Activated CD4-positive, CD25-positive, alpha-beta regulatory T cell treated with anti-CD3 and anti-CD28 coated beads, Interleukin-2, amount 50 U/mL, for 72 hours (primary cell): Measurements from ENCODE around the gene IL16.
"Not testable (repeated sequence)": the region's sequence is repeated elsewhere in the genome, so short reads cannot be mapped to it uniquely, and the experiment has no call there.

Experiments
- DNase-seq: peaks from one replicate; pipeline ENCODE4 v3.0.0; 2021

Gene IL16

DNA sequence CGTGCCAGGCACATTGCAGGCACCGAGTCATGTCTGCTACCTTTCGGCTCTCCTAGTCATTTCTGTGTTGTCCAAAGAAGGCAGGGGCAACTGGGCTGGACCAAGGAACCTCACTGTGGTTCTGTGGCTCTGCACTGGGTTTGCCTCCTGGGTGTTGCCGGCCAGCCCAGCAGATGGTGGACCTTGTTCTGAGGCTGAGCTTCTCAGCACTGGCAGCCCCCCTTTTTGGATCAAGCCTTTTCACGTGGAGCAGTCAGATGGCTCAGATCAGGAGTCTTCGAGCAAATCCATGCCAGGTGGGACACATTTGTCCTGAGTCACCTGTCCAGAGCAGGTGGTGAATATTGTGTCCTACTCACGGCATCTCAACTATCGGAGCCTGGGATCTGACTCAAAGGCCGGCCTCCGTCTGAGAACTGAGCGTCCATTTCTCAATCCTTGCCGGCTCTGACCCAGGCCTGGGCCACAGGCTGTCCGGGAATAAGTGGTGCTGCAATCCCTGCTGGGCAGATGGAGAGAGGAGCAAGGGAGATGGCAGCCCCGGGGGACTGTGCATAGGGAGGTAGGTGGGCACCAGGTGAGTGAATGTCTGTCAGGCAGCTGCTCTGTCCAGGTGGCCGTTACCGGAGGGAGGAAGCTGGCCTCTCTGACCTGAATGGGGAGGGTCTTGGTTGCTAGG is at the start of gene IL16:
TSS of gene IL16 (plus strand) at position 304 of the 679 bp plus-strand sequence. CDS start 28,521 bp downstream, outside the sequence.
- DNase-seq = no peak

DNA sequence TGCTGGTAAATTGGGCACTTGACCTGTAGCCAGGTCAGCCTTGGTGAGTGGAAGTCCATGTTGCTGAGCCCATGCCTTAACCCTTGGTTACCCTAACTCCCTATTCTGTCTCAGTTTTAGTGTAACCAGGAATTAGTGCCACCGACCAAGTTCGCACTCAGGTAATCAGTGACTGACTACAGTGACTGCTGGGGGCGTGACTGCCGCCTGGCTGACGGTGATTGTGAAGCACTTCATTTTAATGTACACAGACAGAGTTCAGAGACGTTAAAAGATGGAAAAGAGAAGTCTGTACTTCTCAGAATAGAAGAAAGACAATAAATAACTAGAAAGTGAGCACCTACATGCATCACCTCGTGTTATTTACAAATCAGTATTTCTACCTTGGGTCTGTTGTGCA is 45.3 kb upstream of the IL16 start:
- no peak for DNase-seq

DNA sequence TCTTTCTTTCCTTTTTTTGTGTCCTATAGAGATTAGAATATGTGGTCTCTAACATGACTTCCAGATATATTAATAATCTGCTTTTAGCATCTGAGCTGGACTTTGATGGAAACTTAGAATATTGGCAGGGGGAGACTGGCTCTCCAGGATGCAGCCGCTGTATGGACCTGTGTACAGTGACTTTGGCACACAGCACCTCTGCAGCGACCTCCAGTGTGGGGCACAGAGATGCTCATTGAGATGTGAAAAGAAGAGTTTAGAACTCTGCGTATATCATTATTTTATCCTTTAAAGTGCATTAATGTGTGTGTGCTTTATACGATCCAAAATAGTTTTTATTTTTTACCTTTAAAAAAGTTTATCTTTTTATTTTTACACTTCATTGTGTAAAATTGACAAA is 44.3 kb upstream of the IL16 start:
- no peak for DNase-seq

DNA sequence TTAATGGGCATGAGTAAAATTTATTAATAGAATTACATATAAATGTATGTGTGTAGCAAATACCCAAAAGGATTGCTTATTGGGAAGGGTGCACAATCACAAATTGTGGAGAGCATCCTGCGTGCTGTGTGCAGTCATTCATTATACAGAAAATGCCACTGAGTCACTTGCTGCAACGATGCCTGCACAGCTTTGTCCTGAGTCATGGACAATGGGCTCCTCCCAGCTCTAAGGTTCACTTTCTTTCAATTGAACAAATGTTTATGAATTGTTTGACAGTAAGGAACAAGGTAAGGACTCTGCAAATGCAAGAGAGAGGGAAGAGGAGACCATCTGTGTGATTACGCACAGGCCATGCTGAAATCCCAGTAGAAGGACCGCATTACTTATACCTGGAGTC is 43.9 kb upstream of the IL16 start:
- no peak for DNase-seq

DNA sequence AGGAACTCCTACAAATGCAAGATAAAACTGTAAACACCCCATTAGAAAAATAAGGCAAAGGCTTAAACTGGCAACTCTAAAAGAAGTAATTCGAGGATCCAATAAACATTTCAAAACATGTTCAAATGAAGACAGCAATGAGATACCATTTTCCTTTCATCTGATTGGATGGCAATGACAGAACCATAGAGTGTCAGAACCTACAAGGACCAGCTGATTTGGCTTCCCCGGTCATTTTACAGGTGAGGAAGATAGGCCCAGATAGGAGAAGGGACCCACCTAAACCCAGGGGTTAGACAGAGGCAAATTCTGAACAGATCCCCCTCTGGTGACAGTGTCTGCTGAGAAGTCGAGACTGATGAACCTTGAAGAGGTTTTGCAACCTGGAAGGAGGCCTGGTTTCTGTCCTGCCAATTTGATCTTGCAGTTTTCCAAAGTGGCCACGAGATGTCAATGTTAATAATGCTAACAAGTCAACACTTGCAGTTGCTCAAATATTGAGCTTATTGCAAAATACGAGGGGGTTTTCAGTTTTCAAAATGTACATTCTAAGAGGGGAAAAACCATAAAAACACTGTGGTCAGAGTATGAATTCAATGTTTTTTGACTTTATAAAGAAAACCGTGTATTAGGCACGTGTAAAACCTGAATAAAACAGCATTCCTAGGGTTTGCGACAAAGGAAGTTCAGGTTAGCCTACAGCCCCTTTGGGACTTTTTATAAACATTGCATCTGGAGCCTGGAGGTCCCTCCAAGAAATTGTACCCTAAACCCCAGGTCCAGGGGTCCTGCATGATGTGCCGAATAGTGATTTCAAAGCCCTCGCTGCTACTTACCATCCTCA is 41.1 kb upstream of the IL16 start:
- no peak for DNase-seq

DNA sequence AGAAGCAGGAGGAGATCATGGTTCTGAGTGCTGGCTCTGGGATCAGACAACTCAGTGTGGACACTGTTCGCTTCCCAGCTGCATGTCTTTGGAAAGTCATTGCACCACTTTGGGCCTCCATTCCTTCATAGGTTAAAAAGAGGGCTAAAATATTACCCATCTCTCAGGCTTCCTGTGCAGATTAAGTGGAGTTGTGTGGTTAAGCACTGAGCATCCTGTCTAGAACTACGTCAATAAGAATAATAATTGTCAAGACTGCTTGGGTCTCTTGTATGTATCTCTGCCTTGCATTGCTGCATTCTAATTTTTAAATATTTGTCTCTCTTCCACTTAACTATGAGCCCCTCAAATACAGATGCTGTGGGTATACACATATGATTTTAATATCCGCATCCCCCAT is 40.4 kb upstream of the IL16 start:
- no peak for DNase-seq

DNA sequence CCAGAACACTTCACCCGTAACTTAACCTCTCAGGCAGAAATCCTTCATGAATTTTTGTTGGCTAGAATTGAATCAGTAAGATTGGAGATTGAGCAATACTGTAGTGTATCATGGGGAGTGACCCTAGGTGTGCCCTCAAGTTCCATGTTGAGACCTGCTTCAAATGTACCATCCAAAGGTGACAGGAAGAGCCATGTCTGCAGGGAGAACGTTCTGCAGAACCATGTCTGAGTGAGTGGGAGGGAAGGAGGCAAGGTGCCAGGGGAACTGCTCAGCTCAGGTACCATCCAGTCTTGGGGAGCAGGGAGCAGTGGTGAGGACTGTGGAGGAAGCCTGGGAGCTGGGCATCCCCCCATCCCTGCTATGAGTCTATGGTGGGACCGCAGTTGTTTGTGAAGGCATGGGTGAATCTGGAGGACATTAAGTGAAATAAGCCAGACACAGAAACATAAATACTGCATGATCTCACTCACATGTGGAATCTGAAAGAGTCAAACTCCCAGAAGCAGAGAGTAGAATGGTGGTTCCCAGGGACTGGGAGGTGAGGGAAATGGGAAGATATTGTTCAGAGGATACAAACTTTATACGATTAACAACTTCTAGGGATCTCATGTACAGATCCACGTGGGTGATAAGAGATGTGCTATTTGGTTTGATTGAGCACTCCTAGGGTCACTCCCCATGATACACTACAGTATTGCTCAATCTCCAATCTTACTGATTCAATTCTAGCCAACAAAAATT is 39.3 kb upstream of the IL16 start:
- DNase-seq = no peak

DNA sequence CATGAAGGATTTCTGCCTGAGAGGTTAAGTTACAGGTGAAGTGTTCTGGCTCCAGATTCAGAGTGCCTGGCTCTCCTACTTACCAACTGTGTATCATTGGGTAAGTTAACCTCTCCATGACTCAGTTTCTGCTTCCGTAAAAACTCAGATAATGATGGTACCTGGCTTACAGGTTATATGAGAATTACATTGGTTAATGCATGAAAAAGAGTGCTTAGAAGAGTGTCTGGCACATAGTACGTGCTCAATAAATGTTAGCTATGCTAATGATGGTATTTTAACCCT is 38.8 kb upstream of the IL16 start:
- DNase-seq = no peak

DNA sequence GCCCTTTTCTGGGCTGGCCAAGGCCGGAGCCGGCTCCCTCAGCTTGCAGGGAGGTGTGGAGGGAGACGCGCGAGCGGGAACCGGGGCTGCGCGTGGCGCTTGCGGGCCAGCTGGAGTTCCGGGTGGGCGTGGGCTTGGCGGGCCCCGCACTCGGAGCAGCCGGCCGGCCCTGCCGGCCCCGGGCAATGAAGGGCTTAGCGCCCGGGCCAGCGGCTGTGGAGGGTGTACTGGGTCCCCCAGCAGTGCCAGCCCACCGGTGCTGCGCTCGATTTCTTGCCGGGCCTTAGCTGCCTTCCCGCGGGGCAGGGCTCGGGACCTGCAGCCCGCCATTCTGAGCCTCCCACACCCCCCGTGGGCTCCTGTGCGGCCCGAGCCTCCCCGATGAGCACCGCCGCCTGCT is 38.1 kb upstream of the IL16 start:
- not testable (repeated sequence) for DNase-seq

DNA sequence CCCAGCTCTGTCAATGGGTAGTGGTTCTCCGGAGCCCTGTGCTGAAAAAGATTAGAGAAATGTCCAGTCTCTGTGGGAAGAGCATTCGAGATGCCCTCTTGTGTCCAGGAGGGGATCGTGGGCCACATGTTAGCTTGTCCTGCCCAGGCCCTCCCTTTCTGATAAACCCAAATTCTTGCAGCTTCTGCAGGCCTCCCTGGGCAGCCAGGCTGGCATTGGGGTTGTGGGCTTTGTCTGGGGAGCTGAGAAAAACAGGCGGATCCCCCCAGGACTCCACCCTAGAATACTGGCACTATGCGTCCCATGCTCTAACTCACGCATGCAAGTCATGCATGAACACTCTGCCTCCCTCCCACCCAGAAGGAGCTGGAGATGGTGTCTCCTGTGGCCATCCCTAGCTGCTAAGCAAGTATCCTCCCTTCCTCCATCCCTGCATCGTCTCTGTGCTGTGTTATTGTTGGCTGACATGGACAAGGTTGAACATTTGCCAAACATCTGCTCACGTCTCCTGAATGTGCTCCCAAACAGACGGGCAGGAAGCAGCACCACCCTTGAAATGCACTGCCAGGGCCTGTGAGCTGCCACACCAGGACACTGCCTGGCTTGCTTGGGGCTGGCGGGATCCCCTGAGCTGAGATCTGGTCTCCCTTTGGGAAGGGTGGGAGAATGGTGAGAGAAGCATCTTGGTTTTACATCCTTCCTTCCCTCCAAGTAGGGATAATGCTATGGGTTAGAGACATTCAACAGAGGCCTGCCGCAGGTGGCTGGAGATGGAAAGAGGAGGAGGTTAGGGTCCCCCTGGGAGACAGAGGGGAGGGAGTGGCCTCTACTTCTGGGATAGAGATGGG is 36.1 kb upstream of the IL16 start:
- no peak for DNase-seq

DNA sequence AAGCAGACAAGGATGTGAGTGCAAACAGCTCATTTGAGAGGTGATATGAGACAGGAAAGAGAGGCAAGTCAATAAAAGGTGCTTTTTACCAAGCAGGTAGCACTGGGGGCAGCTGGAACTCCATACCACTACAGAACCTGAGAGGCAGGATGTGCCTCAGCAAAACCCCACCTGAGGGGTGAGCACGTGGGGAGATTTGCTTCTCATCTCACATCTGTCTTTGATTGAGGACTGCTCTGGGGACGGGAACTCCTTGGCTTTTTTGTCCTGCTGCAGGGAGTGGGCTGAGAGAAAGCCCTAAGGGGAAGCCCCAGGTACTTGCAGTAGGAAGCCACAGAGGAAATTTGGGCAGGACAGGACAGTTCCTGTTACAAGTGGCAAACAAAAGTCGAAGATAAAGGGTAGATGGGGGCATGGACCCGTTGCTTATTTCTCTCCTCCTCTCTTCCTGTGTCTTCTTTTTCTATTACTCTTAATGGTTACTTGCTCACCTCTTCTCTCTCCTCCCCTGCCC is 35.5 kb upstream of the IL16 start:
- DNase-seq = no peak

DNA sequence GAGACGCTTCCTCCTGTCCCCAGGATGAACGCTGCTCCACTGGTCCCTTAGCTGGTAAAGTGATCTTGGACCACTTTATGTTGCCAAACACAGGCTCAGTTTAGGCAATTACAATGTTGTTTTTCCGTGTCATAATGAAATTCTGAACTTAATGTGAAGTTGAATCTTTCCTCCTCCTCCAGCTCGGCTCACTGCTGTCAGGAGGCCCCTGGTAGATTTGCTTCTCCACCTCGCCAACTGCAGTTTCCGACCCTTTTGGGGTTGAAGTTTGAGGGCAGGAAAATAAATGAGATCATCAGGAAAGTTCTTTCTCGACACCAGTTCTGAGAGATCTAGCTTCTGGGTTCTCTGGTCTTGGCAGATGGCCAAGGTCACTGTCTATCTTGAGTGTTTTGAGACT is 34.8 kb upstream of the IL16 start:
- DNase-seq = no peak

DNA sequence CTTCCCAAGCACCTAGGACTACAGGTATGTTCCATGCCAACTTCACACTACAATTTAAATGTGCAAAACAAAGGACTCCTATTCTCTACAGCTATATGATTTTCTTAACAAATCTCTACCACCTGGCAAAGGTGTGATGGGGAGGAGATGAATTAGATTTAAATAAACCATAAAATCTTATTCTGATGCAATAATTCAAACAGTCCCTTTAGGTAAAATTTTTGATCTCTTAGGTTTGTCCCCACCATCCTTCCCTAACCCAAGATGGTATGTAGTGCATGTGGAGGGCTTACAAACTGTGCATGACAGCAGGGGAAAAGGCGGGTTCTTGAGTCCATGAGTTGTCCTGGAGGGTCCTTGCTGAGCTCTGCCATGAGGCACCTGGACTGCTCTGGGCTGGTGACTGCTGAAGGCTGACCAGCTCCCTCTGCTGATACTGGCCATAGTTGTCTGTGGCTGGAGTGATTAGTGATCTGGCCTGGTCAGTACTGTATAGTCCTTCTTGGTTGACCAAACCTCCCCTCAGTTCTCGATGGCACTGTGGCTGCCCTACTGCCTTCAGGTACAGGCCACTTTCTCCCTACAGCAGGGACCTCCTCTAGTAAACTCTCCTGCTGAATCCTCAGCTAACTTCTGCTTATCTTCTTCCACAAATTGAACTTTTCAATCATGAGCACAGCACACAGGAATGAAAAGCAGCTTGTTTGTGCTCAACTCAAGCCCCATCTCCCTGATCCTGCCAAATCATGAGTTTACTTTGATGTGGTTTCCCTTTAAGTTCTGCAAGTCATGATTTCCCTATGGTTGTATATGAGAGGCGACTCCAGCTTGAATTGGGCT is 32.5 kb upstream of the IL16 start:
- no peak for DNase-seq

DNA sequence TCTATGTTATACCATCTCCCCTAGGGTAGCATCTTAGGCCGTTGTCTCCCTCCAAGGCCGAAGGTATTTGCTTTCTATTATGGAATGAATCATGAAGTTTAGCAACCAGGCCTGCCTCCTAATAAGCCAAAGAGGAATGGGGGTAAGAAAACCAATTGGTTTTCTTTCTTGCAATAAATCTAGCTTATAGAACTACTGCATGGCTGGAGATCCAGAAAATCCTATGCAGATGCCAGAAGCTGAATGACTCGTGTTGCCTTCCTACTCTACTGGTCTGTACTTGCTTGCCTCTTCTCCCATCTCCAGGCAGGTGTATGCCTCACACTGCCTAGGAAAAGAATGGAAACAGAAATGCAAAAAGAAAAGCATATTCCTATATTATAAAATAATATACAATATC is 31.1 kb upstream of the IL16 start:
- no peak for DNase-seq

DNA sequence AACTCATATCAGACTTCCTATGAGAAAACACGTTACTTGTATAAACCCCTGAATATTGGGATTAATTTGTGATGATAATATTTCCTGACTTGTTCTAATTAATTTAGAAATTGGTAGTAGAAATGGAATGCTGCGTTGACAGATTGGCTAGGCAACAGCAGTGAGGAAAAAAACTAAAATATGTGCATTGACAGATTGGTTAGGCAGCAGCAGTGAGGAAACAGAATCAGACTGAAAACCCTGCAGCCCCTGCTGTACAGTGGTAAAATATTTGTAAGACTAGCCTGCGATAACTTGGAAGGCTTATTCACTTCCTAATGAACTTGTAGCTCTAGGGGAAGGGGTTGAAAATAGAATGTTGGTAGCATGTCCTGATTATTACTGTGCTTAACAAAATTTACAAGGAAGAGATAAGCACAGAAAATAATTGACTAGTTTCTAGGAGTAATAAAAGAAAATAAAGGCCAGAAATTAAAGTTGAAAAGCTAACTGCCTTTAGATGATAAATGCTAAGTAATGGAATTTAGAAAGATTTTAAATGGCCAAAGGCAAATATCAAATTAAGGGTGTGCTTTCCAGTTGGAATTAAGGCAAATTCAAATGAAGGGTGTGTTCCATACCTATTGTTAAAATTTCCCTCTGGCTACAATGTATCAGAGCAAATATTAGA is 29.9 kb upstream of the IL16 start:
- no peak for DNase-seq

DNA sequence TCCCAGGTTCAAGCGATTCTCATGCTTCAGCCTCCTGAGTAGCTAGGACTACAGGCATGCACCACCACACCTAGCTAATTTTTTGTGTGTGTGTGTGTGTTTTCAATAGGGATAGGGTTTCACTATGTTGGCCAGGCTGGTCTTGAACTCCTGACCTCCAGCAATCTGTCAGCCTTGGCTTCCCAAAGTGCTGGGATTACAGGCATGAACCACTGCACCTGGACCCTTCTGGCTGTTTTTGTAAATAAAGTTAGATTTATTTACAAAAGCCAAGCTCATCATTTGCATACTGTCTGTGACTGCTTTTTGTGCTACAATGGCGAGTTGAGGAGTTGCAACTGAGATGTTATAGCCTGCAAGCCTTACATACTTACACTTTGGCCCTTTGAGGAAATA is 28.6 kb upstream of the IL16 start:
- DNase-seq = no peak

DNA sequence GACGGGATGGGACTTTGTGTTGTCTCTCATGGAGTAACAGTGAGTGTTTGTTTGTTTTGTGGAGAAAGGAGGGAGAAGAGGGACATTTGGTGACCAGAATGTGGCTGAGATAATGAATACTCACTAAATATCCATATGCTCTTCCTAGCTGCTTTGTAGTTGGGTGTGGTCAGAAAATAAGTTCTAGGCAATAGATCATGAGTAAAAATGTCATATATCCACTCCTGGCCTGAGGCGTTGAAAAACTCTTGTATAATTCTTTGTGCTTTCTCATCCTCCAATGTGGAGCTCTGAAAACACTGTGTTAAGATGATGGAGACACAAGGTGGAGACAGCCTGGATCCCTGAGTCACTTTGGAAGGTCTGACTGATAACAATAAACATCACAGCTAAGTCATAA is 28.0 kb upstream of the IL16 start:
- DNase-seq = no peak

DNA sequence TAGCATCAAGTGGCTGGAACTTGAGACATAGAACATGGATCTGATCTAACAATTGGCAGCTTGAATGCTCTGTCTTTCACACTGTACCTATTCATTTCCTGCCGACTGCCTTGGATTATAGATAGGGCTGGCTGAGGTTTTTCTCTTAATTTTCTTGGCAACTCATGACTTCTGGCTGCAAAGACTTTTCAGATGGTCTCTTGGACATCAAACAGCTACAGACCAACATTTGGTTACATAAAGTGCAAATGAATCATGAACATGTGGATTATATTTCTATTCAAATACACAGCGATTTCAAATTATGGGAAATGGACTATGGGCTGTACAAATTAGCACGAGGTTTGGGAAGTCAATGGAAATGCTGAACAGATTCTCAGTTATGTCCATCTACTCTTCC is 26.2 kb upstream of the IL16 start:
- DNase-seq = no peak

DNA sequence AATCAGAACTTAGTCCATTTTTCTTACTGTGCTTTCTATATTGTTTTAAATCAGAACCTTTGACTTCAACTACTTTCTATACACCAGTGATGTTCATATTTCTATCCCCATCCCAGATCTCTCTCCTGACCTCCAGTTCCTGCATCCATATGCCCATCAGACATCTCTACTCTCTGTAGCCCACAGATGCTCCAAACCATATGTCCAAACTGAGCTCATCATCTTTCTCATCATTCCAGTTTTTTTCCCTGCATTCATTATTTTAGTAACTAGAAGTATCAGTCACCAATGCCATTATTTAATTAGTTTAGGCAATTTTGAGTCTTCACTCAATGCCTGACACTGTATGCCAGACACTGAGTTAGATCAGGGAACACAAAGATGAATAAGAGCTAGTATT is 25.4 kb upstream of the IL16 start:
- DNase-seq = no peak

DNA sequence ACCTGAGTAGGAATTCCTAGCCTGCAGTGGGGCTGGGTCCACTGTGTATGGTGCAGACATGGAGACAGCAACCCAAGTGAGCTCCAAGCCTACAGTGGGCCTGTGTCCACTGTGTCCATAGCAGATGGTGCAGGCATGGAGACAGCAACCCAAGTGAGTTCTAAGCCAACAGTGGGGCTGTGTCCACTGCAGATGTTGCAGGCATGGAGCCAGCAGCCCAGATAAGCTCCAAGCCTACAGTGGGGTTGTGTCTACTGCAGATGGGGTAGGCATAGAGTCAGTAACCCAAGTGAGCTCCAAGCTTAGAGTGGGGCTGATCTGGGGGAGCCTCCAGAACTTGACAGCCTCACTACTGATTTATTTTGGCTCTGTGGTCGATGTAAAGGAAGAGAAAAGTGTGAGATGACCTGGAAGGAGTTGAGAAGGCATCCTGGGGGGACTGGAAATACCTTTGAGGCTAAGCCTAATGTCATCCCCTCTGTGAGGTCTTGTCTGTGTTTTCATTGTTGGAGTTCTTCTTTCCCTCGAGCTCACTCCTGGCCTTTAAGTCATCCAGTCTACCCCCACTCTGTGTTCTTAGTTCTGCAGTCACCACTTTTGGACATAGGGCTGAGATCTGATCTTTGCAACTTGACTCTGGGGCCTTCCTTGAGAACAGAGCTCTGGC is 22.4 kb upstream of the IL16 start:
- DNase-seq = no peak

DNA sequence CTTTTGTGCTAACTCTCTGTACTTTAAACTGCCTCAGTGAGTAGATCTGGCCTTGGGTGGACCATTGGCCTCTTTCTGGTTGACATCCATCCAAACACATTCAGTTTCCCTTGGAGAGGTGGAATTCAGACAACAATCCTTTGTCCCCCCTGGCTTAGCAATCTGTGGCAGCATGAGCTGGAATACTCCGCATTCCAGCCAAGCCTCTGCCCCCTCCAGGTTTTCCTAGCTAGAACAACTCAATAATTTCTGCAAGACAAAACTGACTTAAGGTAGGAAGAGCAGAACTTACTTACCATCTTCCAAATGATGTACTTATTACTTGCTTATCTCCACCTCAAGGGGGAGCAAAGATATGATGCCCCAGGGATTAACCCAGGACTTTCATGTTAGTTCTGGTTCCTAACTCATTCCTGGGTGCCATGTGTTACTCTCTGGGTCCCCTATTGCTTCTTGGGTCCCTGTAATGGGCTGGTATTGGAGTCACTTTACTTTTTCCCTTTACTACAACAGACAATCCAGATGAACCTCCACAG is 21.8 kb upstream of the IL16 start:
- DNase-seq = no peak
